HepG2 (cell line): ENCODE measurements around the gene HOXD1. TPM values are rescaled to one million over a fixed set of nuclear protein-coding genes. Genes with fewer than 3 reads are reported as not detected.

ENCODE experiments used
- ATAD3A ChIP-seq: sonication (generic); formaldehyde crosslinking; IDR thresholded peaks from 2 replicates; pipeline ENCODE4 v1.4.0; 2020; ENCODE audit warnings: missing genetic modification reagents
- BORCS8-MEF2B ChIP-seq: sonication (generic); formaldehyde crosslinking; IDR thresholded peaks from 2 replicates; pipeline ENCODE4 v1.8.0; 2022; ENCODE audit warnings: mild to moderate bottlenecking, missing genetic modification reagents
- BRD4 ChIP-seq: sonication (generic); formaldehyde crosslinking; IDR thresholded peaks from 2 replicates; pipeline ENCODE4 v1.4.0; 2020; ENCODE audit warnings: missing genetic modification reagents
- CBX2 ChIP-seq, 2 experiments: fragments of 200-600 bp in 1 of 2; sonication (generic); formaldehyde crosslinking in 1 of 2; IDR thresholded peaks; 2 replicates each; pipeline versions ENCODE4 v1.7.0 to v1.8.1; 2018 to 2022; ENCODE audit warnings: low read depth in 2 of 2, low read length in 1 of 2, mild to moderate bottlenecking in 1 of 2, missing genetic modification reagents in 1 of 2
- CEBPZ ChIP-seq: IDR thresholded peaks from 2 replicates; pipeline ENCODE4 v1.6.1; 2012; ENCODE audit warnings: low read length, improper control_type of control experiment
- CENPX ChIP-seq: sonication (generic); formaldehyde crosslinking; IDR thresholded peaks from 2 replicates; pipeline ENCODE4 v1.9.0; 2021; ENCODE audit warnings: mild to moderate bottlenecking, missing genetic modification reagents, moderate library complexity
- MTA3 ChIP-seq: sonication (generic); formaldehyde crosslinking; IDR thresholded peaks from 2 replicates; pipeline ENCODE4 v1.4.0; 2020; ENCODE audit warnings: missing genetic modification reagents
- NR2F2 ChIP-seq: IDR thresholded peaks from 2 replicates; pipeline ENCODE4 v1.6.1; 2012; ENCODE audit warnings: low read depth, inconsistent platforms, borderline replicate concordance
- PTBP1 ChIP-seq: fragments of 200-400 bp; formaldehyde crosslinking; IDR thresholded peaks from 2 replicates; pipeline ENCODE4 v1.6.1; 2018; ENCODE audit warnings: low read length, low read depth; ENCODE audit not compliant: poor library complexity, severe bottlenecking
- RARA ChIP-seq: IDR thresholded peaks from 2 replicates; pipeline ENCODE4 v1.6.1; 2016; ENCODE audit warnings: missing genetic modification reagents, missing compliant biosample characterization
- SYNCRIP ChIP-seq: fragments of 200-400 bp; formaldehyde crosslinking; IDR thresholded peaks from 2 replicates; pipeline ENCODE4 v1.6.1; 2018; ENCODE audit warnings: mild to moderate bottlenecking, low read depth, low read length; ENCODE audit not compliant: insufficient read depth
- TERF1 ChIP-seq: sonication (generic); formaldehyde crosslinking; IDR thresholded peaks from 2 replicates; pipeline ENCODE4 v1.8.0; 2022; ENCODE audit warnings: mild to moderate bottlenecking, missing genetic modification reagents, moderate library complexity
- ZBTB21 ChIP-seq: sonication (generic); formaldehyde crosslinking; IDR thresholded peaks from 2 replicates; pipeline ENCODE4 v1.4.0; 2020; ENCODE audit warnings: missing genetic modification reagents
- ZNF256 ChIP-seq: sonication (generic); formaldehyde crosslinking; conservative IDR thresholded peaks from 2 replicates; pipeline ENCODE4 v1.4.0; 2020; ENCODE audit warnings: missing genetic modification reagents
- ZNF556 ChIP-seq: sonication (generic); formaldehyde crosslinking; IDR thresholded peaks from 2 replicates; pipeline ENCODE4 v1.4.0; 2020; ENCODE audit warnings: mild to moderate bottlenecking, missing genetic modification reagents, borderline replicate concordance
- ZNF615 ChIP-seq: sonication (generic); formaldehyde crosslinking; IDR thresholded peaks from 2 replicates; pipeline ENCODE4 v1.5.0; 2020; ENCODE audit warnings: mild to moderate bottlenecking, missing genetic modification reagents, borderline replicate concordance
- ZNF687 ChIP-seq: sonication (generic); formaldehyde crosslinking; IDR thresholded peaks from 2 replicates; pipeline ENCODE4 v1.5.1; 2020; ENCODE audit warnings: mild to moderate bottlenecking, missing genetic modification reagents, moderate library complexity
- polyA plus RNA-seq, 8 experiments: library from polyadenylated mRNA; depleted of rRNA in 3 of 8; stranded (reverse) in 7 of 8; unstranded in 1 of 8; fragments of >200 nt; fragmentation: Illumina TruSeq in 4 of 8; extraction: Trizol in 4 of 8; gene quantifications; 2 replicates each; pipeline versions ENCODE4 v1.2.1 to v1.2.3, GENCODE V29; 2011 to 2016; ENCODE audit warnings: low read depth in 4 of 8, missing spikeins in 1 of 8, mixed read lengths in 1 of 8; ENCODE audit not compliant: insufficient read depth in 1 of 8
- total RNA-seq, 5 experiments: library from RNA; depleted of rRNA; stranded (reverse); fragments of >200 nt; fragmentation: Illumina TruSeq; extraction: Trizol; gene quantifications; 2 replicates each; pipeline ENCODE4 v1.2.3, GENCODE V29; 2016; ENCODE audit warnings: low read depth in 1 of 5
- TF ChIP-seq, protein P1 (sequence below): sonication (generic); formaldehyde crosslinking; IDR thresholded peaks from 2 replicates; pipeline ENCODE4 v1.4.0; 2020; ENCODE audit warnings: missing genetic modification reagents

HOXD1 gene
- total and polyA plus RNA-seq, 2 of the 13 experiments (the other 11 are each of a cell fraction or from before 2014, with no cell fraction given): 10.0 to 22.3 TPM

- TF ChIP-seq ZNF687 (CRISPR knock-in tag): peak; percentile 91
- peak; percentile 83 for TF ChIP-seq ZNF556
- TF ChIP-seq ZNF256 (CRISPR knock-in tag): no peak
- TF ChIP-seq RARA (CRISPR knock-in tag): no peak
- peak; percentile 77 for TF ChIP-seq BORCS8-MEF2B
- TF ChIP-seq ZNF615 (CRISPR knock-in tag): no peak
- no peak for TF ChIP-seq BRD4 (CRISPR knock-in tag)
- TF ChIP-seq, protein P1, sequence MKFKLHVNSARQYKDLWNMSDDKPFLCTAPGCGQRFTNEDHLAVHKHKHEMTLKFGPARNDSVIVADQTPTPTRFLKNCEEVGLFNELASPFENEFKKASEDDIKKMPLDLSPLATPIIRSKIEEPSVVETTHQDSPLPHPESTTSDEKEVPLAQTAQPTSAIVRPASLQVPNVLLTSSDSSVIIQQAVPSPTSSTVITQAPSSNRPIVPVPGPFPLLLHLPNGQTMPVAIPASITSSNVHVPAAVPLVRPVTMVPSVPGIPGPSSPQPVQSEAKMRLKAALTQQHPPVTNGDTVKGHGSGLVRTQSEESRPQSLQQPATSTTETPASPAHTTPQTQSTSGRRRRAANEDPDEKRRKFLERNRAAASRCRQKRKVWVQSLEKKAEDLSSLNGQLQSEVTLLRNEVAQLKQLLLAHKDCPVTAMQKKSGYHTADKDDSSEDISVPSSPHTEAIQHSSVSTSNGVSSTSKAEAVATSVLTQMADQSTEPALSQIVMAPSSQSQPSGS (CRISPR knock-in tag): 0 out of 2 replicates have a peak, but pooled peaks have one; percentile 47
- TF ChIP-seq MTA3: no peak
- no peak for TF ChIP-seq CBX2 (IDR thresholded peaks at IDR 0.05; ENCODE audit: low read depth, low read length)
- TF ChIP-seq CBX2 (CRISPR knock-in tag; IDR thresholded peaks at IDR 0.05; ENCODE audit: low read depth): peak; percentile 80; the same call in 1 of the 2 replicates
- no peak for TF ChIP-seq NR2F2
- TF ChIP-seq ATAD3A (CRISPR knock-in tag): no peak
- peak; percentile 77 for TF ChIP-seq PTBP1
- peak; percentile 37; the same call in 1 of the 2 replicates for TF ChIP-seq TERF1 (CRISPR knock-in tag)
- no peak for TF ChIP-seq CEBPZ
- TF ChIP-seq ZBTB21 (CRISPR knock-in tag): no peak
- no peak for TF ChIP-seq SYNCRIP
- no peak for TF ChIP-seq CENPX (CRISPR knock-in tag)
Observed at GRCh38 chr2:176140513-176141317, 47.8 kb upstream of the HOXD1 start (continued).
